Brain microvascular endothelial cell (primary cell): ENCODE results near the gene AKIRIN1.

Source experiments
- DNase-seq: peaks from one replicate; pipeline ENCODE4 v3.0.0-alpha.2; 2020
- H3K27ac ChIP-seq: fragments of 250-450 bp; sonication (Bioruptor Pico); 2 replicates; pipeline ENCODE4 v1.5.1; 2020; ENCODE audit warnings: mild to moderate bottlenecking, moderate library complexity
- H3K27me3 ChIP-seq: fragments of 250-450 bp; sonication (Bioruptor Pico); replicated peaks from 2 replicates; pipeline ENCODE4 v1.5.1; 2020; ENCODE audit warnings: mild to moderate bottlenecking
- H3K36me3 ChIP-seq: fragments of 250-450 bp; sonication (Bioruptor Pico); replicated peaks from 2 replicates; pipeline ENCODE4 v1.5.1; 2020; ENCODE audit warnings: mild to moderate bottlenecking
- H3K4me3 ChIP-seq: 2 replicates; pipeline ENCODE4 v1.5.1; 2011; ENCODE audit warnings: low read depth, mild to moderate bottlenecking, control low read depth, low read length, moderate library complexity
- in situ Hi-C: cut with HindIII; loops from 2 replicates; pipeline ENCODE4 v1.10.0; 2017; ENCODE audit warnings: low sequenced_read_pairs, low pct_ligation_motif_present
- TF ChIP-seq, protein P1 (sequence below): IDR thresholded peaks from 2 replicates; pipeline ENCODE4 v1.5.1; 2011; ENCODE audit warnings: low read depth, mild to moderate bottlenecking, moderate library complexity, low read length, control low read depth, inconsistent platforms; ENCODE audit errors: missing control alignments

Gene AKIRIN1

DNA sequence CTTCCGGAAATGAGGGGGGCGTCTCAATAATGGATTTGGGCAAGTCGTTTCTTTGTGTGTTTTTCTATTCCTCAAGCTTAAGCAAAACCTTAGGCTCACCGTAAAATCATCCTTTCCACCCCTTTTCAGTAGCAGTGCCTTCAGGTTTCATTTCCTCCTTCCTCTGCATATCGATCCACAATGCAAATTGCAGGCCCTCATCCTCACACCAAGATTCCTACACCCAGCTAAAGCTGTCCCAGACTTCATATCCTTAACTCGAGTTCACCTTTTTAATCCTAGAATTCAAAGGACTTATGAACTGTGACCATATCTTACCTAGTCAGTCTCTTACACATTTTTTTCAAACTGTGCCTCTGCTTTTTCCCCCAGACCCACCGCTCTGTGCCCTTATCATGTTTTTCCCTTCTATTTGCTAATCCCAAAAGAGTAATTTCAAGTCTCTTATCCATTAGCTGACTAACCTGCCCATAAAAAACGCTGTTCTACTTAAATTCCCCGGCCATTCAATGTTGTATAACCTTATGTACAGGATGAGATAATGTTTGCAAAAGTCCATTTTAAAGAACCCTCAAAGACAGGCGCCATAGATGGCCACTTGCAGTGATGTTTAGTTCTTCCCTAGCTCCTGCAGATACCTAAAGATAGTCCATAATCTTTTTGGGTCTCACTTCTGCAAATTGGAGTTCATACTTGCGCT lies 1.5 kb downstream of the AKIRIN1 start:
- TF ChIP-seq, protein P1, sequence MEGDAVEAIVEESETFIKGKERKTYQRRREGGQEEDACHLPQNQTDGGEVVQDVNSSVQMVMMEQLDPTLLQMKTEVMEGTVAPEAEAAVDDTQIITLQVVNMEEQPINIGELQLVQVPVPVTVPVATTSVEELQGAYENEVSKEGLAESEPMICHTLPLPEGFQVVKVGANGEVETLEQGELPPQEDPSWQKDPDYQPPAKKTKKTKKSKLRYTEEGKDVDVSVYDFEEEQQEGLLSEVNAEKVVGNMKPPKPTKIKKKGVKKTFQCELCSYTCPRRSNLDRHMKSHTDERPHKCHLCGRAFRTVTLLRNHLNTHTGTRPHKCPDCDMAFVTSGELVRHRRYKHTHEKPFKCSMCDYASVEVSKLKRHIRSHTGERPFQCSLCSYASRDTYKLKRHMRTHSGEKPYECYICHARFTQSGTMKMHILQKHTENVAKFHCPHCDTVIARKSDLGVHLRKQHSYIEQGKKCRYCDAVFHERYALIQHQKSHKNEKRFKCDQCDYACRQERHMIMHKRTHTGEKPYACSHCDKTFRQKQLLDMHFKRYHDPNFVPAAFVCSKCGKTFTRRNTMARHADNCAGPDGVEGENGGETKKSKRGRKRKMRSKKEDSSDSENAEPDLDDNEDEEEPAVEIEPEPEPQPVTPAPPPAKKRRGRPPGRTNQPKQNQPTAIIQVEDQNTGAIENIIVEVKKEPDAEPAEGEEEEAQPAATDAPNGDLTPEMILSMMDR: no peak
- Histone ChIP-seq H3K27ac (no peak overlapping the region), H3K27me3 (no peaks in the 10 kb centered on the region), H3K36me3 (peaks cover 20% of the 10 kb centered on the region), H3K4me3 (peak overlapping the region; percentile 90)
- DNase-seq: no peak
- in situ Hi-C loops: no loop called here

DNA sequence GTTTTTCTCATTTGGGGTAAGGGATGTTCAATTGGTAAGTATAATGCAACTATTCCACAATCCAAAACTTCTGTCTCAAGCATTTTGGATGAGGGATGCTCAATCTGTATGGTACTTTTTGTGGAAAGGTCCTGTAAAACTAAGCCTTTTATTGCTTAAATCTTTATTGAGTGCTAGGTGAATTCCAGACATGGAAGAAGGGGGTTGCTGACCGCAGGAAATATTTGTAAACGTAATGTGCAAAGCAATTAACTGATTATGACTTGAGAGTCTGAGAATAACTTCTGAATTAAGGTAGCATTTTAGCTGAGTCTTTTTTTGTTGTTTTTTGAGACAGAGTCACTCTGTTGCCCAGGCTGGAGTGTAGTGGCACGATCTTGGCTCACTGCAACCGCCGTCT lies 3.1 kb downstream of the AKIRIN1 start:
- no peak for DNase-seq
- TF ChIP-seq, protein P1: no peak
- in situ Hi-C loops: no loop called here

GRCh38 chr1:38997034-38997900 lies 6.2 kb downstream of the AKIRIN1 start:
- Histone ChIP-seq H3K4me3 (no peak overlapping the region), H3K27ac (no peak overlapping the region), H3K27me3 (no peaks in the 10 kb centered on the region), H3K36me3 (peaks cover 63% of the 10 kb centered on the region)
- DNase-seq: no peak
- TF ChIP-seq, protein P1: no peak
- in situ Hi-C loops: no loop called here

More for the DNA sequence above, 3.1 kb downstream of the AKIRIN1 start:
- Histone ChIP-seq H3K27ac (no peak overlapping the region), H3K27me3 (no peaks in the 10 kb centered on the region), H3K36me3 (peaks cover 36% of the 10 kb centered on the region), H3K4me3 (no peak overlapping the region)

GRCh38 chr1:38997901-38998190 lies 6.8 kb downstream of the AKIRIN1 start:
- Histone ChIP-seq H3K27me3 (no peaks in the 10 kb centered on the region), H3K36me3 (peaks cover 69% of the 10 kb centered on the region), H3K27ac (no peak overlapping the region), H3K4me3 (no peak overlapping the region)
- in situ Hi-C loops: no loop called here
- no peak for DNase-seq
- TF ChIP-seq, protein P1: no peak

DNA sequence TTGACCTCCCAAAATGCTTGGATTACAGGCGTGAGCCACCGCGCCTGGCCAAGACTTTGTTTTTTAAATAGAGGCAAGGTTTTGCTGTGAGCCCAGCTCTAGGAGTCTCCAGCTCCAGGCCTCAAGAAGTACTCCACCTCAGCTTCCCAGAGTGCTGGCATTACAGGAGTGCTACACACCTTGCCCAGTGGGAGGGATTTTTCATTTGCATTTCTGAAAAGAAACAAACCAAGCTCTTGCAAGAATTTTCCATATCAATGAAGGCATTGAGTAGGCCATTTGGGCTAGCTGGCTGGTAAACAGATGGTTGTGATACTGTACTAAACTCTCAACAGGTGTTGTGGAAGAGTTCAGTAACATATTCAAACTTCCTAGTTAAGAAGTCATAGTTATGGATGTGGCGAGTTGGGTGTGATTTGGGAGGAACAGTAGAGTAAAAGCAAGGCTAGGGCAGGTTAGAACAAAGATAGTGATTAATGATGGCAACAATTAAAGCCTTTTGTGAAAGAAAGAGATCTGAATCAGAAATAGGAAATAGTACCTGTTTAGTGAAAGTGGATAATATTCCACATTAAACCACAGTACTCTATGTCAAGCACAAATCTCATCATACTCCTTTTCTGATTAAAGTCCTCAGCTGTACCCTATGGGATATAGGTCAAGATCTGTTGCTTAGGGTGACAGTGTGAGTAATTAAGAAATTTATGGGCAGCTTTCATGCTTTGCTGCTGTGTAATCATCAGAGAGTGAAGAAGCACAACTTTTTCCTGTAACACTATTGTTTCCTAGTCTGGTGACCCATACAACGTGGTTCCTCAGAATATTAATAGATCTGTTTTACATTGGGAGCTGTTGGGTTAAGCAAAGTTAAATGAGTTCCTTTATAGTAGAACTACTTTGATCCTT lies 10.7 kb downstream of the AKIRIN1 start:
- no peak overlapping the region for H3K27ac ChIP-seq
- peaks cover 79% of the 10 kb centered on the region for H3K36me3 ChIP-seq
- TF ChIP-seq, protein P1: no peak
- DNase-seq: no peak
- no peaks in the 10 kb centered on the region for H3K27me3 ChIP-seq
- in situ Hi-C loops: no loop called here
- H3K4me3 ChIP-seq: no peak overlapping the region
